GM19468 (cell line): Measurements from ENCODE around the gene TFPT.

Experiments
- ATAC-seq: cut with Tn5 transposase; IDR thresholded peaks from one replicate; pipeline ENCODE4 v1.9.1; 2021; ENCODE audit warnings: mild to moderate bottlenecking, moderate library complexity, moderate number of reproducible peaks; ENCODE audit not compliant: unreplicated experiment; ENCODE audit errors: extremely low read depth

Gene TFPT

DNA sequence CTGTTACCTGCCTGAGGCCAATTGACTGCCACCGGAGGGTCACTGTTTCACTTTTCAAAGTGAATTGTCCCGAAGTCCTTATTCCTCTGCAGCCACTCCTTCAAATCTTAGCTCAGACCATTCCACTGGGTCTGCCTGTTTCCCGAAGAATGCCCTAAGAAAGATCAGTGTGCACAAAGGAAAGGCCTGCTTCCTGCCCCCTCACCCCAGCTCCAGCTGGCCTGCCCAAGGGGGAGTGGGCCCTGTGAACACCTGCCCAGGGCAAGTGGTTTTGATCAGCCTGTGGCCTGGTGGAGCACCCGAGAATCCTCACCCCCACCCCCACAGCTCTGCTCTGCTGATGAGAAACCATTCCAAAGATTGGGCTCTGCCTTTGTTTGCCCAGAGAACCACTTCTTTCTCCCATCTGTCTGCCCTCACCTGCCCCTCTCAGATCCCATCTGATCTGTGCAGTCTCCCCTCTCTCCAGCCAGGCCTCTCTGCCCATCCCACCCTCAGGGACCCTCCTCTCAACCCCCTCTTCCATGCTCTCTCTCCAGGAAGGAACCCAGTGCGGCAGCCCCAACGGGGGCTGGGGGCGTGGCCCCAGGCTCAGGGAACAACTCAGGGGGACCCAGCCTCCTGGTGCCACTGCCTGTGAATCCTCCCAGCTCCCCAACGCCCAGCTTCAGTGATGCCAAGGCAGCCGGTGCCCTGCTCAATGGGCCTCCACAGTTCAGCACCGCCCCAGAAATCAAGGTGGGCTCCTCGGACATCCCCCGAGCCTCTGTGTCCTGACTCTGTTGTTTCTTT, 33.8 kb upstream of the TFPT start:
- no peak for ATAC-seq

DNA sequence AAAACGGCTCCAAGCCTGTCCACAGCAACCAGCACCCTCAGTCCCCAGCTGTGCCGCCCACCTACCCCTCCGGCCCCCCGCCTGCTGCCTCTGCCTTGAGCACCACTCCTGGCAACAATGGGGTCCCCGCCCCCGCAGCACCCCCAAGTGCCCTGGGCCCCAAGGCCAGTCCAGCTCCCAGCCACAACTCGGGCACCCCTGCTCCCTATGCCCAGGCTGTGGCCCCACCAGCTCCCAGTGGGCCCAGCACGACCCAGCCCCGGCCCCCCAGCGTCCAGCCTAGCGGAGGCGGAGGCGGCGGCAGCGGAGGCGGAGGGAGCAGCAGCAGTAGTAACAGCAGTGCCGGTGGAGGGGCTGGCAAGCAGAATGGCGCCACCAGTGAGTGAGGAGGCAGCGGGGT, 32.7 kb upstream of the TFPT start:
- no peak for ATAC-seq

DNA sequence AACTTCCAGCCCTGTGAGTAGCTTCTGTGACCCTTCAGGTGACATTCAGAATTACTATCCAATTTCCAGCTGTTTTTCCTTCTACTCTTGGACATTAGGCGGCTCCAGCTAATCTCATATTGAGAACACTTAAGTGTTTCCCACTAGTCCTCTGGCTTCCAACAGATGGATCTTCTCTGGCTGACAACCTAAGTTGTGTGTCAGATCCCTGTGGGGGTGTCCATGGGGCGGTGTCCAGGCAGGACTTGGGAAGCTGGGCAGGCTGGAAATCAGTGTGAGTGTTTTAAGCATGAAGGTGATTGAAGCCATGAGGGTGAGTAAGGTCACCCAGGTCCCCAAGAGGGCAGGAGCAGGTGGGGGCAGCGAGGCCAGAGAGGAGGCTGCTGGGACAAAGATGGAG, 32.2 kb upstream of the TFPT start:
- ATAC-seq, result no peak

DNA sequence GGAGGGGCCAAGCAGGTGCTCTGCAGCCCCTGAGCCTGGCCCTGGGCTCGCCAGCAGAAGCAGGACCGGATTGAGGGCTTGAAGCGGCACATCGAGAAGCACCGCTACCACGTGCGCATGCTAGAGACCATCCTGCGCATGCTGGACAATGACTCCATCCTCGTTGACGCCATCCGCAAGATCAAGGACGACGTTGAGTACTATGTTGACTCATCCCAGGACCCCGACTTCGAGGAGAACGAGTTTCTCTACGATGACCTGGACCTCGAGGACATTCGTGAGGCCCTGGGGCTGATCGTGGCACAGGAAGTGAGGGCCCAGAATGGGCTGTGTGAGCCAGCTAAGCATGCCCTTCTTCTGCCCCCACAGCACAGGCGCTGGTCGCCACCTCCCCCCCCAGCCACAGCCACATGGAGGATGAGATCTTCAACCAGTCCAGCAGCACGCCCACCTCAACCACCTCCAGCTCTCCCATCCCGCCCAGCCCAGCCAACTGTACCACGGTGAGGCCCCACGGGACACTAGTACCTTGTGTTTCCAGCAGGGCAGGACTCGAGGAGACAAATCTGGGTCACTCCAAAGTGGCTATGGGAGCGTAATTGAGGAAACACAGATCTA, 30.2 kb upstream of the TFPT start:
- no peak for ATAC-seq

DNA sequence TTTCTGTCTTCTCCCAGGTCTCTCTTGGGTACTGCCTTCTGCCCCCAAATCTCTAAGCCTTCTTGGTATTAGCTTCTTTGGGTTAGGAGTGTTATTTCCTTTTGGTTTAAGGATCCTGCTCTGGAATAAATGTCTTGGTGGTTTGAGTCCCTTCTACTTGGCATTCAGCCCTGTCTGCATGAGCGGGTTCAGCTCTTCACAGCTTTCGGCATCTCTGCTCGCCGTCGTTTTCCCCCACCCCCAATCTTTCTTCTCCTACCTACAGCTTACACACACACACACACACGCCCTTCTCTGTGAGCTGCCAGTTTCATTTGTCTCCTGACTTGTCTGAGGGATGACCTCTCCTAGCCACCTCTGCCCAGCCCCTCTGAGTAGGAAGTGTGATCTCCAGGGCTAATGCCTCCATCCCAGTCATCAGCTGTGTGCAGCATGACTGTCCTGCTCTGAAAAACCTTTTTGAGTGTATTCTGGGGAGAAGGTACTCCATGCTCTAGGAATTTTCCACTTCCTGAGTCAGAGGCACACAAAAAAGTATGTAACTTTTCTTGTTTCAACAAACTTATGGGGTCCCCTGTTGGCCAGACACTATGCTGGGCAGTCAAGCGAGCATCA, 26.8 kb upstream of the TFPT start:
- no peak for ATAC-seq

DNA sequence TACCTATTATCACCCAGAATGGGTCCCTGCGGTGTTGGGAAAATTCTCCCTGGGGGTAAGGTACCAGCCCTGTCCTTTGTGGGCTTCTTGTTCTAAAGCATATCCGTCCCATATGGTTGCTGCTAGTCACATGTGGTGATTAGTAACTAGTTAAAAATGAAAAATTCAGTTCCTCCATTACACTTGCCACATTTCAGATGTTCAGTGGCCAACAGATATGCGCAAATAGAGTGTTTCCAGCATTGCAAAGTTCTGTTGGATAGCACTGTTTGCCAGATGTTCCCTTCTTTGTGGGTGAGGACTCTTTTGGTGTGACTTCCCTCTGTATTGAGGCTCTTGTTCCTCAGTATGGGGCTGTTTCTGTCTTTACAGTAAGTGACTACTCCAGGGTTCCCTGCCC, 25.9 kb upstream of the TFPT start:
- no peak for ATAC-seq

DNA sequence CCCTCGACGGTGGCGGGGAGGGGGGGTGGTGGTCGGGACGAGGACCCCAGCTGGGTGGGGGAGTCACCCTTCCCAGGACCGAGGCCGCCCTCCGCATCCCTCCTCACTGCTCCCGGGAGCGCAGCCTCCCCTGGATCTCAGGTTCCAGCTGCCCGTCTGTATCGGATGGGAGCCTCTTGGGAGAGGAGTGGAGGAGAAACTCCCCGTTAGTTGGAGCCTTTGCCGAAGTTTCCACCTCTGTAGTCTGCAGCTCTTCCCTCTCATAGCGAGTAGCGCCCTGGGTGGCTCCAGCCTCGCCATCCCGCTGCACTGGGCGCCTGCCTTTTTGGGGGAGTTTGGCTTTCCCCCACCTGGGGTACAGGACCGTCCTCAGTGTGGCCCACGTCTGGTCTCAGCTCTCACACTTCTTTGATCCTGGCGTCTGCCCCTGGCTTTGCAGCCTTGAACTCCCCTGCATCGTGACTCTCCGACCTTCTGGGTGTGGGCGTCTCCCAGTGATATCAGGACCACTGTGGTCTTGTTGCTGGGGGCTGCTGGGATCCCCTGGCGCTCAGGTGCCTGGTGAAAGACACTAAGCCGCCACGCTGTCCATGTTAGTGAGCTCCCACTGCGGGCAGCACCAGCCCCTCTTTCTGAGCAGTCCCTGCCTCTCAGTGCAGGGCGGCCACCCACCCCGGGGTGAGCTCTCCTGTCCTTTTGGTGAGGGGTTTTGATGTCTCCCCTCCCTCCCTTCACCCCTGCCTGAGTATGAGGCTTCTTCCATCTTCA, 23.2 kb upstream of the TFPT start:
- no peak for ATAC-seq

DNA sequence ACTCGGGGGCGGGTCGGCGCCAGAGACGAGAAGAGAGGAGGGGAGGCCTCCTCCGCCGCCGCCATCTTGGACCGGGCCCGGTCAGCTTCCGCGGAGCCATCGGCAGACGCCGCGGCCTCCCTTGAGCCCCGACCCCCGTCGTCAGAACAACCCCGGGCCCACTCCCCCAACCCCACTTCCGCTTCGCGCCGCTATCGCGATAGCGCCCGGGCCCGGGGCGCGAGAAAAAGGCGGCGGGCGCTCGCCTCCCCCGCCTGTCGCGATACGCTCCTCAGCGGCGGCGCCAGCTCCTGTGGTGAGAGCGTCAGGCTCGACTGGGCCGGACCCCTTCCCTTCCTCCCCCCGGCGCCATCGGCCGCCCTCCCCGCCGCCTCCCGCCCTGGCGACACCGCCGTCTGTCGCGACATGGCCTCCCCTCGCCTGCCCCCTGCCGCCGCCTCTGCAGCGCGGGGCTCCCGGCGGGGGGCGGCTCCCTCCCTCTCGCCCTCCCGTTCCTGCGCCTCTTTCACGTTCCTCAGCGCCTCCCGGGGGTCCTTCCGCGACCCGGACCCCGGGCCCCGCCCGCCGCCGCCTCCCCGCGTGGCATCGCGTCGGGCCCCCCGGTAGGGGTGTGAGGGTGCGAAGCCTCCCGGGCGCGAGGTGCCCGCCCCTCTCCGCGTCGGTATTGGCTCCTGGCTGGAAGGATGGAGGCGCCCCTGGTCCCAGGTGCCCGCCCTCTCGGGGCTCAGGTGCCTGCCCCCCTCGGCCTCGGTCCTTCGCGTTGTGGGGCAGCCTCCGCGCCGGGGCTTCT, 22.4 kb upstream of the TFPT start, which contains the start of gene CNOT3:
CNOT3 (plus strand) TSS at position 64 of the 790 bp plus-strand sequence. CDS start 5,217 bp downstream, outside the sequence.
- no peak for ATAC-seq

DNA sequence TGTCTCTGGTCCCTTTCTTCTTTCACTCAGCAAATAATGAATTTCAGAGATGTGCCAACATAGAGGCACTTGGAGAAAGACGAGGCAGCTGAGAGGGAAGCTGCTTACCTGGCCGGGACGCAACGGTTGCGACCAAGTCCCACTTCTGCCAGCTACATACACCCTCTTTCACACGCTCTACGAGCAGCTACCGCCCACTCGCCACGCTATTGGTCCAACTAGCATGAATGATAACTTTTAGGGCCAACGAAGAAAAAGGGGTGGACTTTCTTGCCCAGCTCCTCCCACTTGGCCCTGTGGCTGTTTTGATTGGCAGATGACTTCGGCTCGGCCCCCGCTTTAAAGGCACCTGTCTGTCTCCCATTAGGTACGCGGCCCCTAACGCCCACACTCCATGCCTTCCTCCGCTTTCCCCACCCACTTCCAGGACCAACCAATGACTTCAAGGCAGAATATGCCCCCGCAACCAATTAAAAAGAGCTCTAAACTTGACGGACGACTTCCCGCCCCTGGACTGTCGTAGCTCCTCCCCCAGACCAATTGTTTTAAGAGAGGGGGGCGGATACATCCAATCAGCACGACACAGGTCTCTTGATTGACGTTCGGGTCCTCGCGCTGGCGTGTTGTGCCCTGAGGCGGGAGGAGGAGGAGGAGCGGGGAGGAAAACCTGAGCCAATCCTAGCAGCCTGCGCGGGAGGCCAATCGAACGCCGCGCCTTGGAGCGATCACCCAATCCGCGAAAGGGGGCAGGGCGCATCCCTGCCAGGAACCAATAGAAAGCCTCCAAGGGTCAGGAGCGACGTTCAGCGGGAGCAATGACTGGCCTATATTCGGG, 21.6 kb upstream of the TFPT start:
- peak; percentile 68 for ATAC-seq

DNA sequence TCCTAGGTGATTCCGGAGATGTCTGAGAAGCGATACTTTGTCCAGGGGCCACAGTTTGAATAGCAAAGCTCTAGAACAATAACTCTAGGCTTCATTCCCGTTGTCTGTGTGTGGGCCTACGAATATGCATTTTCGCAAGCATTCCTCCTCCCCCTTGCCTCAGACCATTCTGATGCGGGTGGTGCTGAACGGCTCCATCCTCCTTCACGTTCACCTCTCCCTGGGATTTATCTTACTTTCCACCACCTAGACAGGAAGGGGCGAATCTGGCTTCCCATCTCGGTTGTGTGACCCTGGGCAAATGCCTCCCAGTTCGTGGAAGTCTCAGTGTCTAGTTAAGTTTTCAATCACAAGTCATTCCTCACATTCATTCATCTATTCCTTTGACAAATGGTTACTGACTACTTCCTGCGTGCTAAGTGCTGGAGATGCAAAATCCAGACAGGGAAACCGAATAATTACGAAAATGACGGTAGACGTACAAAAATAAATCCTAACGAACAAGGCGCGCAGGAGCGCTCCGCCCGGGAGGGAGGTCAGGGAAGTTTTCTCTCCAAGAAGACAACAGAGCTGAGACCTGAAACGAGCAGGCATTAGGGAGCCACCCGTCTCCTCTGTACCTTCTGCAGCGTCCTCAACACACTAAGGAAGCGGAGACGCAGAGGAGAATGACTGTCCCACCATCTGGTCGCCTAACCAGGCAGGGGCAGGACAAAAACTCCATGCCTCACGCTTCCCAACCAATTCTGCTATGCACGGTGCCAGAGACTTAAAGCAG, 20.8 kb upstream of the TFPT start:
- ATAC-seq, result no peak

DNA sequence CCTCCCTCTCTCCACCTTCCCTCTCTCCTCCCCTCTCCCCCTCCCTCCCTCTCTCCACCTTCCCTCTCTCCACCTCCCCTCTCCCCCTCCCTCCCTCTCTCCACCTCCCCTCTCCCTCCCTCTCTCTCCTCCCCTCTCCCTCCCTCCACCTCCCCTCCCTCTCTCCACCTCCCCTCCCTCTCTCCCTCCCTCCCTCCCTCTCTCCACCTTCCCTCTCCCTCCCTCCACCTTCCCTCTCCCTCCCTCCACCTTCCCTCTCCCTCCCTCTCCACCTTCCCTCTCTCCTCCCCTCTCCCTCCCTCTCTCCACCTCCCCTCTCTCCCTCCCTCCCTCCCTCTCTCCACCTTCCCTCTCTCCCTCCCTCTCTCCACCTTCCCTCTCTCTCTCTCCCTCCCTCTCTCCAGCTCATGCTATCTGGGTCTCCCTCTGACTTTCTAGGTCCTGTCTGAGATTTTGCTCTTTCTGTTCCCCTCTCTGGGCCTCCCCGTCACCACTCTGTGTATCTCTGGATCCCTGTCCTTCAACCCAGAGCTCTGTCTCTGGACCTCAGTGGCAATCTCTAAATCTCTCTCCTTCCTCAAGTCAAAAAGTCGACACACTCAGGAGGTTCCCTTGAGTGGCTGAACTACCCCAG, 18.6 kb upstream of the TFPT start:
- ATAC-seq, result no peak

DNA sequence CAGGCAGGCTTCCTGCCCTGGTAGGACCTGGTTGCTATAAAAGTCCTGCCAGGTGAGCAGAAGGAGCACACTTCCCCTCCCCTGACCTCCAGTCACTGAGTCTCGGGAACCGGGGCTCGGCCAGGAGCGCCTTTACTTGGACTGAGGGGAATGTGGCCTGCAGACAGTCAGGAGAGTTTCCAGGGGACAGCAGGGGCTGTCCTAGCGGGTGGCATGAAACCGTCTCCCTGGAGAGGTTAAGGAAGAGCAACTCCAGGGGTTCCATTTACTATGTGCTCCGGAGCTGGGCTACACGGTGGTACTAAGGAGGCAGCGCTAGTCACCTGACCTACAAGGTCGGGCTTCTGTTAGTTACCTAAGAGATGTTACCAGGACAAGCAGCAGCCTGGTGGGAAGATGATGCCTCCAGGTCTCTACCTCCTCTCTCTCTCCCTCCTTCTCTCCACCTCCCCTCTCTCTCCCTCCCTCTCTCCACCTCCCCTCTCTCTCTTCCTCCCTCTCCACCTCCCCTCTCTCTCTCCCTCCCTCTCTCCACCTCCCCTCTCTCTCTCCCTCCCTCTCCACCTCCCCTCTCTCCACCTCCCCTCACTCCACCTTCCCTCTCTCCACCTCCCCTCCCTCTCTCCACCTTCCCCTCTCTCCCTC, 18.0 kb upstream of the TFPT start:
- ATAC-seq, result no peak

DNA sequence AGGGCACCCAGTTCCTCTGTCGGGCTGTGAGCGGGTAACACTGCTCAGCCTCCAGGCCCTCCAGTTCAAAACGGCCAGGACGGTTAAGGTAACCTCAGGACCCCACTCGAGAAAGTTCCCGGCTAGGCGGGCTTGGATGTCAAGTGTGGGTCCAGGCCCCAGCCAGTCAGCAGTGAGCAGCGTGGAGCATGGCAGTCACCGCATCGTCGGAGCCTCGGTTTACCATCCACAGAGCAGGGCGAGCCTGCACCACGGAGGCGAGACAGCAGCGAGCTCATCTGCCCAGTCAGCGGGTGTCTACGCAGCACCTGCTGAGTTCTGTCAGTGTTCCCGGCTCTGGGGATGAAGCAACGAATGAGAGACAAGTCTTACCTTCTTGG, 14.2 kb upstream of the TFPT start:
- no peak for ATAC-seq

DNA sequence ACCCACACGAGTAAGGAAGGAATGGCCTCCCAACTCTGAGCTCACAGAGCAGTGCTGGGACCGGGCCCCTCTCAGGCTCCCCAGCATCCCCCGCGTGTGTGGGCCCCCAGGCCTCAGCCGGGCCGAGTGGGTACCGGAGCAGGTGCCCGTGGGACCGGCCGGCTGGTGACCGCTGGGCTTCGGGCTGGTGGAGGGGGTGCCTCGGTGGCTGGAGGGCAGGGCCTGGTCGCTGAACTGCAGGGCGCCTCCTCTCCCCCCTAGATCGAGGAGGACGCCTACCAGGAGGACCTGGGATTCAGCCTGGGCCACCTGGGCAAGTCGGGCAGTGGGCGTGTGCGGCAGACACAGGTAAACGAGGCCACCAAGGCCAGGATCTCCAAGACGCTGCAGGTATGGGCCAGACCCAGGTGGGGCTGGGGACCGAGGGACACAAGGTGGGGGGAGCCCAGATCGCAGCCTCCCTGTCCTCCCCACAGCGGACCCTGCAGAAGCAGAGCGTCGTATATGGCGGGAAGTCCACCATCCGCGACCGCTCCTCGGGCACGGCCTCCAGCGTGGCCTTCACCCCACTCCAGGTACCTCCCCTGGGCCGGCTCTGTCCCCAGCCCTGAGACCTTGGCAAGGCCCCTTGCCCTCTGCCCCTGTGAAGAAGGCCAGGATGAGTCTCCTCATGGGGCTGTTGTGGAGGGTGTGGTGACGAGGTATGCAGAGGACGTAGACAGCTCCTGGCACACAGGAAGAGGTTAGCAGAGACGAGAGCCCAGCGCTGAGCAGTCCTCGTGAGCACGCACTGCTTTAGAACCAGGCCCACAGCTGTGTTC, 13.5 kb upstream of the TFPT start:
- ATAC-seq, result no peak

DNA sequence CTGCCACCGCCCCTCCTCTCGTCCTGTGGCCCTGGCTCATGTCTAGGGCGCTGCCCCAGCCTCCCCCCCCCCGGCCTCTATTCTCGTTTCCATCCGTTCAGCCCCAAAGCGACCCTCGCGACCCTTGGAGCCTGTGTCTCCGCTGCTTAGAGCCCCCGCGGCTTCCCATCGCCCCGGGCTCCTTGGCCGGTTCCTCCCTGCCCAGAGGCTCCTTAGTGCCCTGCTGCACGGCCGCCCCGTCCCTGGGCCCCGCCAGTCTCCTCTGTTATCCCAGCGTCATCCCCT, 12.9 kb upstream of the TFPT start:
- ATAC-seq, result no peak

DNA sequence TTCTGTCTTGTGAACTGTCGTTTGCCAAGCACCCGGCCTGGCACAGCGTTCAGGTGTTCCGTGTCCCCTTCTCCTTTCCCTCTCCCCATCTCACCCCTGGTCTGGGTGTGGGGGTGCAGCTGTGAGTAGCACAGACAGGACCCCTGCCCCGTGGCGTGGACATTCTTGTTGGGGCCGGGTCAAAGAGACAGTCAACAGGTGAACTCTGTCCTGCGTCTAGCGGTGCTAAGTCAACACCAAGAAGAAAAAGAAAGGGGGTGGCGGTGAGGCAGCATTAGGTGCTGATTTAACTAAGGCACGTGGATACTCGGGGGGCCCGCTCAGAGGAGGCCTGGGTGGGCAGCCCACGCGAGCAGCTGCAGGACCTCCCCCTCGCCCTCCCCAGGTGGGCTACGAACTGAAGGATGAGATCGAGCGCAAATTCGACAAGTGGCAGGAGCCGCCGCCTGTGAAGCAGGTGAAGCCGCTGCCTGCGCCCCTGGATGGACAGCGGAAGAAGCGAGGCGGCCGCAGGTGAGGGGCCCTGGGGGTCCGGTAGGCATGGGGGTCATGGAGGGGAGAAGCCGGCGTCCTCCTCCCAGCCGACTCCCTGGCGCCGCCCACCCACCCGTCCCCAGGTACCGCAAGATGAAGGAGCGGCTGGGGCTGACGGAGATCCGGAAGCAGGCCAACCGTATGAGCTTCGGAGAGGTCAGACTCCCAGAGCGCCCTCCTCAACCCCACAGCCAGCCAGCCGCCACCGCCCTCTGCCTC, 12.4 kb upstream of the TFPT start:
- ATAC-seq, result no peak
